ENCODE results near the gene PCGF3. TPM values are rescaled to one million over a fixed set of nuclear protein-coding genes. Genes with fewer than 3 reads are reported as not detected.
"Not testable (repeated sequence)": the region's sequence is repeated elsewhere in the genome, so short reads cannot be mapped to it uniquely, and the experiment has no call there.

PCGF3 gene
- total RNA-seq, 1 donor from 2014 or later = 24.3 TPM

- intact Hi-C loops (cut with DNase I) = no loop called here
- DNase-seq (ENCODE audit: low spot score) = no peak
Measured at GRCh38 chr4:801436-802124, 95.9 kb downstream of the PCGF3 start.

- no peak for DNase-seq (ENCODE audit: low spot score)
- intact Hi-C loops (cut with DNase I) = no loop called here
Measured at GRCh38 chr4:803884-804283, 98.3 kb downstream of the PCGF3 start.

- DNase-seq (ENCODE audit: low spot score) = no peak
- intact Hi-C loops (cut with DNase I) = no loop called here
Measured at GRCh38 chr4:804804-805203, 99.2 kb downstream of the PCGF3 start.

- DNase-seq (ENCODE audit: low spot score); intact Hi-C loops (cut with DNase I): not testable (repeated sequence)
Measured at GRCh38 chr4:806979-807378, 101.3 kb downstream of the PCGF3 start.

- intact Hi-C loops (cut with DNase I) = no loop called here
- no peak for DNase-seq (ENCODE audit: low spot score)
Measured at GRCh38 chr4:807792-808191, 102.2 kb downstream of the PCGF3 start.

- DNase-seq (ENCODE audit: low spot score) = no peak
- intact Hi-C loops (cut with DNase I) = no loop called here
Measured at GRCh38 chr4:808860-809570, 103.4 kb downstream of the PCGF3 start.

GRCh38 chr4:813900-814299, 108.3 kb downstream of the PCGF3 start:
- intact Hi-C loops (cut with DNase I) = no loop called here
- no peak for DNase-seq (ENCODE audit: low spot score)

GRCh38 chr4:814312-814850, 108.7 kb downstream of the PCGF3 start:
- no peak for DNase-seq (ENCODE audit: low spot score)
- intact Hi-C loops (cut with DNase I) = no loop called here

GRCh38 chr4:815464-816146, 110.0 kb downstream of the PCGF3 start:
- no peak for DNase-seq (ENCODE audit: low spot score)
- intact Hi-C loops (cut with DNase I) = no loop called here

GRCh38 chr4:818106-818921, 112.7 kb downstream of the PCGF3 start:
- peak; percentile 68 for DNase-seq (ENCODE audit: low spot score)
- intact Hi-C loops (cut with DNase I) = no loop called here

- DNase-seq (ENCODE audit: low spot score) = peak; percentile 65
- intact Hi-C loops (cut with DNase I) = no loop called here
Measured at GRCh38 chr4:819401-820229, 114.0 kb downstream of the PCGF3 start.

Other genes with a start within 250 kb of the PCGF3 start
- 14.9 TPM for gene ZNF721, start 206.7 kb upstream of the PCGF3 start, total RNA-seq
- gene PIGG, start 206.6 kb upstream of the PCGF3 start, total RNA-seq = 22.4 TPM
- gene TMEM271, start 129.5 kb upstream of the PCGF3 start, total RNA-seq = not detected
- gene PDE6B, start 80.3 kb upstream of the PCGF3 start, total RNA-seq = 4.8 TPM
- gene ATP5ME, start 31.6 kb upstream of the PCGF3 start, total RNA-seq = 734 TPM
- gene MYL5, start 31.3 kb upstream of the PCGF3 start, total RNA-seq = 6.5 TPM
- gene SLC49A3, start 16.7 kb upstream of the PCGF3 start, total RNA-seq = 12.1 TPM
- gene CPLX1, start 120.3 kb downstream of the PCGF3 start, total RNA-seq = 9.4 TPM
- 36.1 TPM for gene GAK, start 226.5 kb downstream of the PCGF3 start, total RNA-seq
- 22.7 TPM for gene TMEM175, start 226.6 kb downstream of the PCGF3 start, total RNA-seq

Data from cardiac septum (tissue), 1 donor.